ENCODE results near the gene DDX23.

DDX23 gene

GRCh38 chr12:48818831-48819590 is 33.0 kb downstream of the DDX23 start:
- Mint-ChIP-seq H3K27ac (no peak overlapping the region), H3K4me3 (peak overlapping the region; percentile 89), H3K36me3 (ENCODE audit: low read depth) (peaks cover 6% of the 10 kb centered on the region), H3K27me3 (ENCODE audit: low read depth, poor library complexity) (peaks cover 18% of the 10 kb centered on the region), H3K4me1 (peaks cover 68% of the 10 kb centered on the region), H3K9me3 (no peaks in the 10 kb centered on the region)
- no peak for DNase-seq
- TF ChIP-seq, protein P1, sequence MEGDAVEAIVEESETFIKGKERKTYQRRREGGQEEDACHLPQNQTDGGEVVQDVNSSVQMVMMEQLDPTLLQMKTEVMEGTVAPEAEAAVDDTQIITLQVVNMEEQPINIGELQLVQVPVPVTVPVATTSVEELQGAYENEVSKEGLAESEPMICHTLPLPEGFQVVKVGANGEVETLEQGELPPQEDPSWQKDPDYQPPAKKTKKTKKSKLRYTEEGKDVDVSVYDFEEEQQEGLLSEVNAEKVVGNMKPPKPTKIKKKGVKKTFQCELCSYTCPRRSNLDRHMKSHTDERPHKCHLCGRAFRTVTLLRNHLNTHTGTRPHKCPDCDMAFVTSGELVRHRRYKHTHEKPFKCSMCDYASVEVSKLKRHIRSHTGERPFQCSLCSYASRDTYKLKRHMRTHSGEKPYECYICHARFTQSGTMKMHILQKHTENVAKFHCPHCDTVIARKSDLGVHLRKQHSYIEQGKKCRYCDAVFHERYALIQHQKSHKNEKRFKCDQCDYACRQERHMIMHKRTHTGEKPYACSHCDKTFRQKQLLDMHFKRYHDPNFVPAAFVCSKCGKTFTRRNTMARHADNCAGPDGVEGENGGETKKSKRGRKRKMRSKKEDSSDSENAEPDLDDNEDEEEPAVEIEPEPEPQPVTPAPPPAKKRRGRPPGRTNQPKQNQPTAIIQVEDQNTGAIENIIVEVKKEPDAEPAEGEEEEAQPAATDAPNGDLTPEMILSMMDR (IDR thresholded peaks at IDR 0.05): no peak

GRCh38 chr12:48817873-48818830 is 33.8 kb downstream of the DDX23 start, which contains the start of gene CACNB3:
Gene CACNB3, plus strand, starts transcription at chr12:48818496. Its CDS starts 434 bp downstream, at chr12:48818930.
- peak within 1 kb of the TSS; percentile 68 for H3K27ac Mint-ChIP-seq
- peak within 1 kb of the TSS; percentile 89 for H3K4me3 Mint-ChIP-seq
- H3K36me3 Mint-ChIP-seq (ENCODE audit: low read depth): no peaks in the 10 kb centered on the region
- TF ChIP-seq, protein P1 (IDR thresholded peaks at IDR 0.05): no peak
- no peaks in the 10 kb centered on the region for H3K9me3 Mint-ChIP-seq
- peaks cover 23% of the 10 kb centered on the region for H3K27me3 Mint-ChIP-seq (ENCODE audit: low read depth, poor library complexity)
- peaks cover 76% of the 10 kb centered on the region for H3K4me1 Mint-ChIP-seq
- peak; percentile 86 for DNase-seq

DNA sequence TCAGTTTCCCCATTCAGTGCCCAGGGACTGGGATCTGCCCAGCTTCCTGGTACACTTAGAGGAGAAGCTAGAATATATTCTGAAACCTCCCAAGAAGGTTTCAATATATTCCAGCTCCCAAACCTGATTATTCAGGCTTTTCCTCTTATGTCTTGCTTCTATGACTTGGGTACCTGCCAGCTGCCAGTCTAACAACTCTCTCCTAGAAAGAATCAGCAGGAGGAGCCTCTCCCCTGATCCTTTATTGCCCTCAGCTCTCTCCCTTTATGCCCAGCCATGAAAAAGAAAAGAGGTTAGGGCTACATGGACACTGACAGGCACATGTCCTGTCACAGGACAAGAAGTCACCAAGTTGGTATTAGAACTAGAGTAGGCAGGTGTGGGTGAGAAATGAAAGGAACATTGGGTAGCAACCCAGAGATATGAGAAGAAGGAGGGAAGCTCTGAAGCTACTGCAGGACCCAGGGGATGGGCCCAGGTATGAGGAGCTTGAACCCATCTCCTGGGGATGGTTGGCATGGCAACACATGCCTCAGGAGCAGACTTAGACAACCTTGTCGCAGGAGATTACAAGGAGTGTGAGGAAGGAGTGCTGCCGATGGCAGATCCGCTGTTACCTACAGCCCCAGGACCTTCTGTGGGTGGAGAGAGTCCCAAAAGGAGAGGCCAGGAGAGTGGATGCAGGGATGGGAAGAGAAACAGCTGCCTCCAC is 35.7 kb downstream of the DDX23 start:
- H3K4me3 Mint-ChIP-seq: peak overlapping the region; percentile 89
- H3K4me1 Mint-ChIP-seq: peaks cover 84% of the 10 kb centered on the region
- no peak overlapping the region for H3K27ac Mint-ChIP-seq
- no peaks in the 10 kb centered on the region for H3K36me3 Mint-ChIP-seq (ENCODE audit: low read depth)
- TF ChIP-seq, protein P1 (IDR thresholded peaks at IDR 0.05): no peak
- H3K27me3 Mint-ChIP-seq (ENCODE audit: low read depth, poor library complexity): peaks cover 23% of the 10 kb centered on the region
- DNase-seq: no peak
- no peaks in the 10 kb centered on the region for H3K9me3 Mint-ChIP-seq

GRCh38 chr12:48815126-48816110 is 36.5 kb downstream of the DDX23 start:
- H3K27me3 Mint-ChIP-seq (ENCODE audit: low read depth, poor library complexity): peaks cover 23% of the 10 kb centered on the region
- peak overlapping the region; percentile 89 for H3K4me3 Mint-ChIP-seq
- peaks cover 89% of the 10 kb centered on the region for H3K4me1 Mint-ChIP-seq
- no peaks in the 10 kb centered on the region for H3K9me3 Mint-ChIP-seq
- peak overlapping the region; percentile 82 for H3K27ac Mint-ChIP-seq
- peak; percentile 78 for DNase-seq
- no peaks in the 10 kb centered on the region for H3K36me3 Mint-ChIP-seq (ENCODE audit: low read depth)
- TF ChIP-seq, protein P1 (IDR thresholded peaks at IDR 0.05): no peak

Measured in nephron progenitor cell (in vitro differentiated cells).